ENCODE data around the gene IFI35. TPM values are rescaled to one million over a fixed set of nuclear protein-coding genes. Genes with fewer than 3 reads are reported as not detected.

The IFI35 gene
- polyA plus RNA-seq, 2 of the 4 experiments (the other 2 are of a cell fraction), result 10.8 to 20.2 TPM

- no peak for TF ChIP-seq SREBF2 (IDR thresholded peaks at IDR 0.05)
- TF ChIP-seq RFX5 (IDR thresholded peaks at IDR 0.05), result peak; percentile 63; the same call in 1 of the 2 replicates
- TF ChIP-seq, protein P1, sequence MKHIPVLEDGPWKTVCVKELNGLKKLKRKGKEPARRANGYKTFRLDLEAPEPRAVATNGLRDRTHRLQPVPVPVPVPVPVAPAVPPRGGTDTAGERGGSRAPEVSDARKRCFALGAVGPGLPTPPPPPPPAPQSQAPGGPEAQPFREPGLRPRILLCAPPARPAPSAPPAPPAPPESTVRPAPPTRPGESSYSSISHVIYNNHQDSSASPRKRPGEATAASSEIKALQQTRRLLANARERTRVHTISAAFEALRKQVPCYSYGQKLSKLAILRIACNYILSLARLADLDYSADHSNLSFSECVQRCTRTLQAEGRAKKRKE (CRISPR knock-in tag; IDR thresholded peaks at IDR 0.05; ENCODE audit: low read depth), result no peak
- TF ChIP-seq, protein P2, sequence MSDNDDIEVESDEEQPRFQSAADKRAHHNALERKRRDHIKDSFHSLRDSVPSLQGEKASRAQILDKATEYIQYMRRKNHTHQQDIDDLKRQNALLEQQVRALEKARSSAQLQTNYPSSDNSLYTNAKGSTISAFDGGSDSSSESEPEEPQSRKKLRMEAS (IDR thresholded peaks at IDR 0.05), result peak; percentile 99
- TF ChIP-seq POLR2A (IDR thresholded peaks at IDR 0.05; ENCODE audit: low read length), result peak; percentile 88
- no peak; a peak in 1 of 5 replicates for TF ChIP-seq EP300 (IDR thresholded peaks at IDR 0.05)
- TF ChIP-seq GATA3 (IDR thresholded peaks at IDR 0.05; ENCODE audit: borderline replicate concordance), result peak; percentile 75
- TF ChIP-seq ZNF302 (CRISPR knock-in tag; IDR thresholded peaks at IDR 0.05), result no peak
- TF ChIP-seq, protein P3, sequence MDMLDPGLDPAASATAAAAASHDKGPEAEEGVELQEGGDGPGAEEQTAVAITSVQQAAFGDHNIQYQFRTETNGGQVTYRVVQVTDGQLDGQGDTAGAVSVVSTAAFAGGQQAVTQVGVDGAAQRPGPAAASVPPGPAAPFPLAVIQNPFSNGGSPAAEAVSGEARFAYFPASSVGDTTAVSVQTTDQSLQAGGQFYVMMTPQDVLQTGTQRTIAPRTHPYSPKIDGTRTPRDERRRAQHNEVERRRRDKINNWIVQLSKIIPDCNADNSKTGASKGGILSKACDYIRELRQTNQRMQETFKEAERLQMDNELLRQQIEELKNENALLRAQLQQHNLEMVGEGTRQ (IDR thresholded peaks at IDR 0.05), result peak; percentile 74
- TF ChIP-seq CHD2 (IDR thresholded peaks at IDR 0.05; ENCODE audit: low read length, partially characterized antibody), result peak; percentile 59
- TF ChIP-seq FOSB (CRISPR knock-in tag; IDR thresholded peaks at IDR 0.05), result no peak
- TF ChIP-seq RCOR1 (IDR thresholded peaks at IDR 0.05; ENCODE audit: low read depth, low read length), result no peak
- TF ChIP-seq RAD21 (conservative IDR thresholded peaks at IDR 0.05 in 1 of 2, IDR thresholded peaks at IDR 0.05 in 1 of 2), result peak; percentile 79 to 84
- TF ChIP-seq ZC3H11A (IDR thresholded peaks at IDR 0.05), result no peak
- no peak for TF ChIP-seq CHD4 (IDR thresholded peaks at IDR 0.05; ENCODE audit: borderline replicate concordance)
- TF ChIP-seq, protein P4, sequence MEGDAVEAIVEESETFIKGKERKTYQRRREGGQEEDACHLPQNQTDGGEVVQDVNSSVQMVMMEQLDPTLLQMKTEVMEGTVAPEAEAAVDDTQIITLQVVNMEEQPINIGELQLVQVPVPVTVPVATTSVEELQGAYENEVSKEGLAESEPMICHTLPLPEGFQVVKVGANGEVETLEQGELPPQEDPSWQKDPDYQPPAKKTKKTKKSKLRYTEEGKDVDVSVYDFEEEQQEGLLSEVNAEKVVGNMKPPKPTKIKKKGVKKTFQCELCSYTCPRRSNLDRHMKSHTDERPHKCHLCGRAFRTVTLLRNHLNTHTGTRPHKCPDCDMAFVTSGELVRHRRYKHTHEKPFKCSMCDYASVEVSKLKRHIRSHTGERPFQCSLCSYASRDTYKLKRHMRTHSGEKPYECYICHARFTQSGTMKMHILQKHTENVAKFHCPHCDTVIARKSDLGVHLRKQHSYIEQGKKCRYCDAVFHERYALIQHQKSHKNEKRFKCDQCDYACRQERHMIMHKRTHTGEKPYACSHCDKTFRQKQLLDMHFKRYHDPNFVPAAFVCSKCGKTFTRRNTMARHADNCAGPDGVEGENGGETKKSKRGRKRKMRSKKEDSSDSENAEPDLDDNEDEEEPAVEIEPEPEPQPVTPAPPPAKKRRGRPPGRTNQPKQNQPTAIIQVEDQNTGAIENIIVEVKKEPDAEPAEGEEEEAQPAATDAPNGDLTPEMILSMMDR (IDR thresholded peaks at IDR 0.05), result peak; percentile 88
- TF ChIP-seq SMC3 (IDR thresholded peaks at IDR 0.05), result peak; percentile 78
- peak; percentile 68; the same call in 1 of the 2 replicates for TF ChIP-seq TFCP2L1 (CRISPR knock-in tag; IDR thresholded peaks at IDR 0.05)
- 0 out of 2 replicates have a peak, but pooled peaks have one; percentile 7 for TF ChIP-seq KDM5A (IDR thresholded peaks at IDR 0.05)
- no peak for TF ChIP-seq HDAC2 (IDR thresholded peaks at IDR 0.05)
- no peak for TF ChIP-seq EHF (CRISPR knock-in tag; IDR thresholded peaks at IDR 0.05)
- no peak; the same call in 1 of the 2 replicates for TF ChIP-seq NFE2L2 (conservative IDR thresholded peaks at IDR 0.05; ENCODE audit: low read length)
- TF ChIP-seq ZFP36 (IDR thresholded peaks at IDR 0.05; ENCODE audit: borderline replicate concordance, partially characterized antibody), result no peak
- peak; percentile 90; the same call in 1 of the 2 replicates for TF ChIP-seq MAZ (IDR thresholded peaks at IDR 0.05; ENCODE audit: borderline replicate concordance, low read depth, low read length)
- TF ChIP-seq HMGXB4 (CRISPR knock-in tag; IDR thresholded peaks at IDR 0.05; ENCODE audit: borderline replicate concordance), result peak; percentile 38; the same call in 1 of the 2 replicates
Measured at GRCh38 chr17:42997984-42998938, 8.3 kb upstream of the IFI35 start, which contains the start of gene RPL27 (continued).
